ENCODE data around the gene SPINT2. TPM values are rescaled to one million over a fixed set of nuclear protein-coding genes. Genes with fewer than 3 reads are reported as not detected.

SPINT2 gene
- polyA plus RNA-seq, 1 donor (not counting 4 experiments of a cell fraction or from before 2014, with no cell fraction given): 363 TPM

DNA sequence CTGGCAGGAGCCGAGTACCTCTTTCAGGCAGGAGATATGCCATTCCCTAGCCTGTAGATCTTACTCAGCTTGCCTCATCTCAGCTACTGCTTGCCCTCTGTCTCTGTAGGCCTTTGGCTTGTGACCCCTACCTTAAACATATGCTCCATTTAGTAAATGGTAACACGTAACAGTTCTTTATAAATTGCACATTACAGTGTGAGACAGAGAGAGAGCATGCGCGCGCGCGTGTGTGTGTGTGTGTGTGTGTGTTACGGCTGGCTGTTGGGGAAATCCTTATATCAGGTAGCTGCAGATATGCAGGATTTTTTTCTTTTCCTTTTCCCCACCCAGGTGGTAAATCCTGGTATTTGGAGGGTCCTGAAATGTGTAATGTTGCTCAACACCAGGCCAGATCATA is 4.2 kb downstream of the SPINT2 start:
- H3K4me1 ChIP-seq (ENCODE audit: control insufficient read depth, extremely low read depth, insufficient read depth, low read length): peaks cover 38% of the 10 kb centered on the region
- H3K27me3 ChIP-seq (ENCODE audit: control insufficient read depth, extremely low read depth, insufficient read depth, low read length): no peaks in the 10 kb centered on the region
- peaks cover 40% of the 10 kb centered on the region for H4K20me1 ChIP-seq (ENCODE audit: control insufficient read depth, extremely low read depth, insufficient read depth, low read length)
- no peaks in the 10 kb centered on the region for H3K9me3 ChIP-seq (ENCODE audit: control insufficient read depth, low read depth, low read length)
- peaks cover 91% of the 10 kb centered on the region for H3K79me2 ChIP-seq (ENCODE audit: control insufficient read depth, insufficient read depth, low read length)
- H2AFZ ChIP-seq (ENCODE audit: control insufficient read depth, low read length): no peak overlapping the region
- peaks cover 7 to 21% of the 10 kb centered on the region in 2 experiments for H3K36me3 ChIP-seq (ENCODE audit: control insufficient read depth in 2 of 2, extremely low read depth in 1 of 2, insufficient read depth in 2 of 2, low read length in 2 of 2)
- DNase-seq (ENCODE audit: low read depth, low spot score): no peak
- H3K4me2 ChIP-seq (ENCODE audit: control insufficient read depth, extremely low read depth, insufficient read depth, low read depth, low read length): peak overlapping the region; percentile 99
- peak overlapping the region; percentile 90 to 99 (median 96) for H3K4me3 ChIP-seq (ENCODE audit: control insufficient read depth in 2 of 3, extremely low read depth in 1 of 3, insufficient read depth in 2 of 3, low read depth in 1 of 3, low read length in 3 of 3)
- peaks cover 8% of the 10 kb centered on the region for H3K9me1 ChIP-seq (ENCODE audit: control insufficient read depth, extremely low read depth, insufficient read depth, low read length)
- peak overlapping the region; percentile 95 for H3K27ac ChIP-seq (ENCODE audit: control insufficient read depth, insufficient read depth, low read length)
- dilution Hi-C loops (cut with MboI; ENCODE audit: extremely low pct_ligation_motif_present, low sequenced_read_pairs): no loop called here
- H3K9ac ChIP-seq (ENCODE audit: control insufficient read depth, extremely low read depth, insufficient read depth, low read length): peak overlapping the region; percentile 93
- TF ChIP-seq, protein P1, sequence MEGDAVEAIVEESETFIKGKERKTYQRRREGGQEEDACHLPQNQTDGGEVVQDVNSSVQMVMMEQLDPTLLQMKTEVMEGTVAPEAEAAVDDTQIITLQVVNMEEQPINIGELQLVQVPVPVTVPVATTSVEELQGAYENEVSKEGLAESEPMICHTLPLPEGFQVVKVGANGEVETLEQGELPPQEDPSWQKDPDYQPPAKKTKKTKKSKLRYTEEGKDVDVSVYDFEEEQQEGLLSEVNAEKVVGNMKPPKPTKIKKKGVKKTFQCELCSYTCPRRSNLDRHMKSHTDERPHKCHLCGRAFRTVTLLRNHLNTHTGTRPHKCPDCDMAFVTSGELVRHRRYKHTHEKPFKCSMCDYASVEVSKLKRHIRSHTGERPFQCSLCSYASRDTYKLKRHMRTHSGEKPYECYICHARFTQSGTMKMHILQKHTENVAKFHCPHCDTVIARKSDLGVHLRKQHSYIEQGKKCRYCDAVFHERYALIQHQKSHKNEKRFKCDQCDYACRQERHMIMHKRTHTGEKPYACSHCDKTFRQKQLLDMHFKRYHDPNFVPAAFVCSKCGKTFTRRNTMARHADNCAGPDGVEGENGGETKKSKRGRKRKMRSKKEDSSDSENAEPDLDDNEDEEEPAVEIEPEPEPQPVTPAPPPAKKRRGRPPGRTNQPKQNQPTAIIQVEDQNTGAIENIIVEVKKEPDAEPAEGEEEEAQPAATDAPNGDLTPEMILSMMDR (optimal IDR thresholded peaks at IDR 0.05 in 1 of 3, IDR thresholded peaks at IDR 0.05 in 1 of 3, conservative IDR thresholded peaks at IDR 0.05 in 1 of 3; ENCODE audit: extremely low read depth in 1 of 3, insufficient read depth in 2 of 3, low read length in 3 of 3): no peak
- TF ChIP-seq EZH2 (IDR thresholded peaks at IDR 0.05; ENCODE audit: low read length): no peak
- peak; percentile 41 for FAIRE-seq

DNA sequence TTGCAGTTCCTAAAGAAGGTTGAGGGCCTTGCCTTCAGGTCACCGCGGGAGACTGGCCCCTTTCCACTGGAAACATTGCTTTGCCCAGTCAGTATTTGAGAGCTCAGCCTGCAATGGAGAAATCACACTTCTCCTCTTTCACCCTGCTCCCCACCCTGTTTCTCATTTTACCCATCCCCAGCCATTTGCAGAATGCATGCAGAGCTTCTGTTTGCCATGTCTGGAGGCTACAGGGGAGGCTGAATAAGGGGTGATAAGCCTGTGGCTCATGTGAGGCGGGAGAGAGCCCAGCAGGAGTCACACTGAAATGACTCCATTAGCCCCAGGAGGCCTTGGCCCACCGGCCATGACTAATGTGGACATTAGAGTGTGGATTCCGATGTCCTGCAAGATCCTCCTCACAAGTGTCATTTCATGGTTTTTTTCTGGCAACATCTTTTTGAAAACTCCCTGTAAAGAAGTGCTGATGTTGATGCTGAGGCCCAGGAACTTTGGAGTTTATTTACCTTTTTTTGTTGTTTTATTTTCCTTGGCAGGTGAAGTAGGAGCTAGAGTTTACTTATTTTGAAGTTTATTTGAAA is 6.3 kb downstream of the SPINT2 start:
- no peak overlapping the region for H3K27ac ChIP-seq (ENCODE audit: control insufficient read depth, insufficient read depth, low read length)
- peaks cover 32% of the 10 kb centered on the region for H3K4me1 ChIP-seq (ENCODE audit: control insufficient read depth, extremely low read depth, insufficient read depth, low read length)
- peaks cover 45% of the 10 kb centered on the region for H4K20me1 ChIP-seq (ENCODE audit: control insufficient read depth, extremely low read depth, insufficient read depth, low read length)
- dilution Hi-C loops (cut with MboI; ENCODE audit: extremely low pct_ligation_motif_present, low sequenced_read_pairs): no loop called here
- FAIRE-seq (no peak), DNase-seq (ENCODE audit: low read depth, low spot score) (no peak)
- H3K4me3 ChIP-seq (ENCODE audit: control insufficient read depth in 2 of 3, extremely low read depth in 1 of 3, insufficient read depth in 2 of 3, low read depth in 1 of 3, low read length in 3 of 3): no peak overlapping the region
- no peak for TF ChIP-seq EZH2 (IDR thresholded peaks at IDR 0.05; ENCODE audit: low read length)
- TF ChIP-seq, protein P1 (optimal IDR thresholded peaks at IDR 0.05 in 1 of 3, IDR thresholded peaks at IDR 0.05 in 1 of 3, conservative IDR thresholded peaks at IDR 0.05 in 1 of 3; ENCODE audit: extremely low read depth in 1 of 3, insufficient read depth in 2 of 3, low read length in 3 of 3): no peak
- no peak overlapping the region for H2AFZ ChIP-seq (ENCODE audit: control insufficient read depth, low read length)
- no peaks in the 10 kb centered on the region for H3K27me3 ChIP-seq (ENCODE audit: control insufficient read depth, extremely low read depth, insufficient read depth, low read length)
- H3K4me2 ChIP-seq (ENCODE audit: control insufficient read depth, extremely low read depth, insufficient read depth, low read depth, low read length): no peak overlapping the region
- H3K36me3 ChIP-seq (ENCODE audit: control insufficient read depth in 2 of 2, extremely low read depth in 1 of 2, insufficient read depth in 2 of 2, low read length in 2 of 2): peaks cover 9 to 29% of the 10 kb centered on the region in 2 experiments
- H3K9me1 ChIP-seq (ENCODE audit: control insufficient read depth, extremely low read depth, insufficient read depth, low read length): peaks cover 8% of the 10 kb centered on the region
- H3K9me3 ChIP-seq (ENCODE audit: control insufficient read depth, low read depth, low read length): no peaks in the 10 kb centered on the region
- H3K9ac ChIP-seq (ENCODE audit: control insufficient read depth, extremely low read depth, insufficient read depth, low read length): no peak overlapping the region
- peaks cover 99% of the 10 kb centered on the region for H3K79me2 ChIP-seq (ENCODE audit: control insufficient read depth, insufficient read depth, low read length)

All from keratinocyte (primary cell).